ENCODE measurements around the gene ERF. TPM values are rescaled to one million over a fixed set of nuclear protein-coding genes. Genes with fewer than 3 reads are reported as not detected.

Gene ERF
- total RNA-seq, 1 donor, result 30.4 TPM

DNA sequence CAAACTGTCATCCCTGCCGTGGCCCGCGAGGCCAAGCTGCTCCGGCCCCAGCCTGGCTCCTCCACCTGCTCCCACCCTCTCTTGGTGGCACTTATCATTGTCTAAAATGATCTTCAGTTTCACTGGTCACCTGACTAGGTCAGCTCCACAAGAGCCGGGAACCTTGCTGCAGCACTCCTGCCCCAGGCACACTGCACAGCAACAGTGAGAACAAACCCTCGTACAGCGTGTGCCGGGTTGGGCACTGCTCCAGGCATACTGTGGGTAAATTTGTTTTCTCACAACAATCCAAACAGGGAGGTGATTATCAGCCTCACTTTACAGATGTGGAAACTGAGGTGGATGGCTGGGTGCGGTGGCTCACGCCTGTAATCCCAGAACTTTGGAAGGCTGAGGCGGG lies 46.3 kb downstream of the ERF start:
- DNase-seq (ENCODE audit: low read depth), result no peak
- no peak overlapping the region for H3K4me3 ChIP-seq (ENCODE audit: low read depth, low read length)
- TF ChIP-seq, protein P1, sequence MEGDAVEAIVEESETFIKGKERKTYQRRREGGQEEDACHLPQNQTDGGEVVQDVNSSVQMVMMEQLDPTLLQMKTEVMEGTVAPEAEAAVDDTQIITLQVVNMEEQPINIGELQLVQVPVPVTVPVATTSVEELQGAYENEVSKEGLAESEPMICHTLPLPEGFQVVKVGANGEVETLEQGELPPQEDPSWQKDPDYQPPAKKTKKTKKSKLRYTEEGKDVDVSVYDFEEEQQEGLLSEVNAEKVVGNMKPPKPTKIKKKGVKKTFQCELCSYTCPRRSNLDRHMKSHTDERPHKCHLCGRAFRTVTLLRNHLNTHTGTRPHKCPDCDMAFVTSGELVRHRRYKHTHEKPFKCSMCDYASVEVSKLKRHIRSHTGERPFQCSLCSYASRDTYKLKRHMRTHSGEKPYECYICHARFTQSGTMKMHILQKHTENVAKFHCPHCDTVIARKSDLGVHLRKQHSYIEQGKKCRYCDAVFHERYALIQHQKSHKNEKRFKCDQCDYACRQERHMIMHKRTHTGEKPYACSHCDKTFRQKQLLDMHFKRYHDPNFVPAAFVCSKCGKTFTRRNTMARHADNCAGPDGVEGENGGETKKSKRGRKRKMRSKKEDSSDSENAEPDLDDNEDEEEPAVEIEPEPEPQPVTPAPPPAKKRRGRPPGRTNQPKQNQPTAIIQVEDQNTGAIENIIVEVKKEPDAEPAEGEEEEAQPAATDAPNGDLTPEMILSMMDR (IDR thresholded peaks at IDR 0.05; ENCODE audit: insufficient read depth, low read length), result no peak

DNA sequence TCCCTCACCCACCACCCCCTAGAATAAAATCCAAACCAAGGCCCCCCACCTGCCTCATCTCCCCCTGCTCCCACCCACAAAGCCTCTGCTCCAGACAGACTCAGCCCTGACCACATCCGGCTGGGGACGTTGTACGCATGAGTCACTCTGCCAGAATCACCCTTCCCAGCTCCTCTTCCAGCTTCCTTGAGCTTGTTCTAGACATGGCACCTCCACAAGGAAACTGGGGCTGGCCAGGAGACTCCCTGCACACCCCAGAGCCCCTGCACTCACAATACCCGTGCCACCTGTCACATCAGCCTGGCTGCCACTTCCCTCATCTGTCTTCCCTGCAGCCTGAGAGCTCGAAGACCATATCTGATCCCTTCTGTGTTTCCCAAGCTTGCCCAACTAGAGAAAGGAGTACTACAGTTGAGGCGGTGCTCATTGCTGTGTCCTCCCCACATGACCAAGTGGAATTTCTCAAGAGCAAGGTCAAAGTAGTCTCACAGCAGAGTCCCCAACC lies 47.1 kb downstream of the ERF start:
- no peak overlapping the region for H3K4me3 ChIP-seq (ENCODE audit: low read depth, low read length)
- peak; percentile 62 for DNase-seq (ENCODE audit: low read depth)
- TF ChIP-seq, protein P1 (IDR thresholded peaks at IDR 0.05; ENCODE audit: insufficient read depth, low read length), result no peak

DNA sequence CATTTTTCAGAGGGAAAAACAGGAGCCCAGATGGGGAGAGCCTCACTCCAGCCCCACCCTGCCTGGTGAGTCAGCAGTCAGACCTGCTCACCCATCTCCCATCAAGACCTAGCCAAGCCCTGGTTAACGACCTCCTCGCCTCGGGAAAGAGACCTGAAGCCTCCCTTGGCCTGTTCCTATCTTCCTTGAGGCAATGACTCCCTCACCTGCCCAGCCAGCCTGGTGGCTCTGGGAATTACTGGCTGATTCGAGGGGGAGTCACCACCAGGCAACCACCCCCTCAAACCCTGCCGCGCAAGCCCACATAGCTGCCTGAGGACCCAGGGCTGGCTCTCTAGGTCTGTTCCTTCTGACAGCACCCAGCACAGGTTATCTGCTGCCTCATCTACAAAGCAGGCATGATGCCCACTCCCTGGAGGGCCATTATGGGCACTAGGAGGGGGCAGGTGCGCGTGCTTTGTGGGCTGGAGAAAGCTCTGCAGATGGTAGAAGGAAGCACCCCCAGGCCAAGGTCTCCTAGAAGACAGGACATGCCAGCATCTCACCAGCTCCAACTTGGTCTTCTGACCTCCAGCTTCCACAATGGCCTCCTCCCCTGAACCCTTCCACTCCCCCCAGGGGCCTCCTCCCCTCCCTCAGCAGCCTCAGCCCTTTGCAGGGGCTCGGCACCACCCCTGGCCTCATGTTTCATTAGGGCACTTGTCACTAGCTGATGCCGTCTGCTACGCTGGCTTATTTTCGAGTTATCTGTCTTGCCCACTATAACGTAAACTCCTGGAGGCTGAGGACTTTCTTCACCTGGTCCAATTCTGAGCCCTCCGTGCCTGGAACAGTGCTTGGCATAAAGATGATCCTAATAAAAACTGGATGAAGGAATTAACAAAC lies 47.8 kb downstream of the ERF start:
- no peak overlapping the region for H3K4me3 ChIP-seq (ENCODE audit: low read depth, low read length)
- DNase-seq (ENCODE audit: low read depth), result no peak
- TF ChIP-seq, protein P1 (IDR thresholded peaks at IDR 0.05; ENCODE audit: insufficient read depth, low read length), result no peak

DNA sequence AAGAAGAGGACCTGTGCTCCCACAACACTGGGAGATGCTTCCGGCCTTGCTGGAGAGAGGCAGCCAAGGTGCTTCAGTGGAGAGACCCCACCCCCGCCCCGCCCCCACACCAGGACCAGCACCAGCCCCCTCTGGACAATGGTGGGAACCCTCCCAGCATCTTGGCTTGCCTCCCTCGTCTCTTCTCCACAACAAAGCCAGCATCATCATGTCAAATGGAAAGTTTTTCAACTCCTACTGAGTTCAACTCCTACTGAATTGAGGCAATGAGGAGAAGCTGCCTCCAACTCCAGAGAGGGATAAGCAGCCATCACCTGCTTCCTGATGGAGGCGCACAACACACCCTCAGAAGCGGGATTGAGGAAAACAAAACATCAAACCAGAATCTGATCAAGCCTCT lies 50.3 kb downstream of the ERF start:
- TF ChIP-seq, protein P1 (IDR thresholded peaks at IDR 0.05; ENCODE audit: insufficient read depth, low read length), result no peak

DNA sequence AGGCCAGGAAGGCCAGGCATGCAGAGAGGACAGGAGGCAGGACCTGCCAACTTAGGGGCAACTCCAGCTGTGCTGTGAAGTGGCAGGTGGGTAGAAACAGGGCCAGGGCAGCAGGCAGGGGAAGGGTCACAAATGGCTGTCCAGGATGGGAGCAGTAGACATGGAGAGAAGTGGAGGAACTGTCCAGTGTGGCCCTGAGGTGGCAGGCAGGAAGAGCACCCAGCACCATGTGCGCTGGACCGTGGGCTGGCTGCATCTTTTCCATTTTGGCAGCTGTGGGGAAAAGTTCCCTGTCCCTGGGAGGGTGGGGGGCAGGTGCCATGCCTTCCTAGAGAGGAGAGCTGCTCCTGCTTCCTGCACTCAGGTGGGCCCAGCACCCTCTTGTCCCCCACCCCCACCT lies 51.2 kb downstream of the ERF start:
- no peak for DNase-seq (ENCODE audit: low read depth)
- TF ChIP-seq, protein P1 (IDR thresholded peaks at IDR 0.05; ENCODE audit: insufficient read depth, low read length), result no peak
- no peak overlapping the region for H3K4me3 ChIP-seq (ENCODE audit: low read depth, low read length)

More for the DNA sequence above, 50.3 kb downstream of the ERF start:
- DNase-seq (ENCODE audit: low read depth), result no peak
- H3K4me3 ChIP-seq (ENCODE audit: low read depth, low read length), result no peak overlapping the region

DNA sequence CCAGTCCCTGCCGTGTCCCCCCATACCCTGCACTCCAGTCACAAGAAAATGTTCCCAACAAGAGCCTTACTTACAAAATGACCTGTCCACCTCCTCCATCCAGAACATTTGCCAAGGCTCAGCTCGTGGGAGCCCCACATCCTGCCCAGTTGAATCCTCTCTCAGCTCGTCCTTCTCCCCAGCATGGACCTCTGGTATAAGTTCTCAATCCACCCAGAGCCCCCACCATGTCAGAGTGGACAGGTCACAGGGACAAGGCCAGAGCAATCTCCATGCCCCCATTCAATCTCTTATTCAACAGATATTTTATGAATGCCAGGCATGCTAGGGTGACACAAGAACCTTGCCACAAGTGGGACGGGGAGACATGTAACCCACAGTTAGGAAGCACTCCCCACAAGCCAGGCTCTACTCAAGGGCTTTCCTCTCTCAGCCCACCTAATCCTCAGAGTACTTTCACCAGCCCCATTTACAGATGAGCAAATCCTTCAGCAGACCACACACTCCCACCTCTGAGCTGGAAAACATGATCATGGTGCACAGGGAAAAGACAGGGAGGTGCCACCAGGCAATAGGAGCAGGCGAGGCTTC lies 52.5 kb downstream of the ERF start:
- no peak for DNase-seq (ENCODE audit: low read depth)
- TF ChIP-seq, protein P1 (IDR thresholded peaks at IDR 0.05; ENCODE audit: insufficient read depth, low read length), result no peak
- no peak overlapping the region for H3K4me3 ChIP-seq (ENCODE audit: low read depth, low read length)
